KOPT-K1 (cell line): ENCODE data around the gene HTR3C.
"Not testable (repeated sequence)": the region's sequence is repeated elsewhere in the genome, so short reads cannot be mapped to it uniquely, and the experiment has no call there.

Experiments
- H3K27ac ChIP-seq: fragments of 200-600 bp; sonication (generic); 2 replicates; pipeline ENCODE4 v1.5.1; 2016; ENCODE audit warnings: antibody characterized with exemption, mild to moderate bottlenecking, low read depth, low read length; ENCODE audit not compliant: poor library complexity, severe bottlenecking
- H3K36me3 ChIP-seq: fragments of 200-600 bp; sonication (generic); 2 replicates; pipeline ENCODE4 v1.5.1; 2017; ENCODE audit warnings: antibody characterized with exemption, mild to moderate bottlenecking, low read length, moderate library complexity; ENCODE audit not compliant: insufficient read depth
- H3K9me3 ChIP-seq: fragments of 200-600 bp; sonication (generic); 2 replicates; pipeline ENCODE4 v1.5.1; 2017; ENCODE audit warnings: antibody characterized with exemption, low read length, mild to moderate bottlenecking; ENCODE audit not compliant: insufficient read depth, poor library complexity, severe bottlenecking

HTR3C gene, protein sequence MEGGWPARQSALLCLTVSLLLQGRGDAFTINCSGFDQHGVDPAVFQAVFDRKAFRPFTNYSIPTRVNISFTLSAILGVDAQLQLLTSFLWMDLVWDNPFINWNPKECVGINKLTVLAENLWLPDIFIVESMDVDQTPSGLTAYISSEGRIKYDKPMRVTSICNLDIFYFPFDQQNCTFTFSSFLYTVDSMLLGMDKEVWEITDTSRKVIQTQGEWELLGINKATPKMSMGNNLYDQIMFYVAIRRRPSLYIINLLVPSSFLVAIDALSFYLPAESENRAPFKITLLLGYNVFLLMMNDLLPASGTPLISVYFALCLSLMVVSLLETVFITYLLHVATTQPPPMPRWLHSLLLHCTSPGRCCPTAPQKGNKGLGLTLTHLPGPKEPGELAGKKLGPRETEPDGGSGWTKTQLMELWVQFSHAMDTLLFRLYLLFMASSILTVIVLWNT

DNA sequence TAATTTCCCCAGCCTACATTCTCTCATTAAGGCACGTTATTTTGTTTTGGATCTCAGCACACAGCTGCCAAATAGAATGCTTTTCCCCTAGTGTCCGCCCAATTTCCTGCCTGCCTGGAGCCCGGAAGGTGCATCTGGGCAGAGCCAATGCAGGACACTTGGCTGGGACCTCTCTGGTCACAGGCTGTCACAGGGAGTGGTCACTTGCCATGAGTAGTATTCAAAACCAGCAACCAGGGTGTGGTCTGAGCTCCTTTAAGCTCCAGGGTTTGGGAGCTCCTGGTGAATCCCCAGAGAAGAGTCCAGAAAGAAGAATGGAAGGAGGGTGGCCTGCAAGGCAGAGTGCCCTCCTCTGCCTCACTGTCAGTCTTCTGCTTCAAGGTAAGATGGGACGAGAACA lies at the start of gene HTR3C:
Gene HTR3C (plus strand): TSS at position 281 of the 400 bp plus-strand sequence. CDS start 34 bp downstream, at position 315.
- Histone ChIP-seq H3K27ac (no peak within 1 kb of the TSS), H3K36me3 (no peaks in the 10 kb centered on the region), H3K9me3 (no peaks in the 10 kb centered on the region)

DNA sequence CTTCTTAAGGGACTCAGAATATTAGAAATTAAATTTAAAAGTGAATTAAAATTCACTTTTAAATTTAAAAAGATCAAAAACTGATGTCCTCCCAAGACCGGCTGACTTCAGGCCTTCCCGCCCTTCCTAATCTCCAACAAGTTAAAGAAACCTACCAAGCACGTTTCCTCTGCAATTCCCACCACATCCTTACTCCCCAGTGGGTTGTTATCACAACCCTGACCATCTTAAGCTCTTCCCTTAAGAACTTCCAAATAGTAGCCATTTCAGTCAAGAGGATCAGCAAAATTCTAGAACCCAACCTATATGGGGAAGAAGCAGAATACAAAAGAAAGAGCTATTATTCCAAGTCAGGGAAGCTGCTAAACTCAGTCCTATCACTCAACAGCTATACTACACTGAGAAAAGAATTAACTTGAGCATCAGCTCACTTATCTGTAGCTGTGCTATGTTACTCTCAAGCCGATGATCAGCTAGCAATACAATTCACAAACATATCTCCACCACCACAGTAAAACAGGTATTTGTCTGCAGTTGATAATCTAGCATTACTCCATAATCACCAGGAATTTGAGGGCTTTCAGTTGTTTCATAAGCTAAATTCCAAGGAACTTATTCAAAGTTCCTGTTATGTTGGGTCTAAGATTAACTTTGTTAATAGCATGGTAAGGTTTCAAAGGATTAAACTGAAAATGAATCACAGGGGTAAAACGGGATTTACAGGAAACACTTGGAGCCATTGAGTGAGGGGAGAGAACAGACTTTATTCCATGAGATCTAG lies 49.5 kb upstream of the HTR3C start:
- no peaks in the 10 kb centered on the region for H3K36me3 ChIP-seq
- no peak overlapping the region for H3K27ac ChIP-seq
- no peaks in the 10 kb centered on the region for H3K9me3 ChIP-seq

DNA sequence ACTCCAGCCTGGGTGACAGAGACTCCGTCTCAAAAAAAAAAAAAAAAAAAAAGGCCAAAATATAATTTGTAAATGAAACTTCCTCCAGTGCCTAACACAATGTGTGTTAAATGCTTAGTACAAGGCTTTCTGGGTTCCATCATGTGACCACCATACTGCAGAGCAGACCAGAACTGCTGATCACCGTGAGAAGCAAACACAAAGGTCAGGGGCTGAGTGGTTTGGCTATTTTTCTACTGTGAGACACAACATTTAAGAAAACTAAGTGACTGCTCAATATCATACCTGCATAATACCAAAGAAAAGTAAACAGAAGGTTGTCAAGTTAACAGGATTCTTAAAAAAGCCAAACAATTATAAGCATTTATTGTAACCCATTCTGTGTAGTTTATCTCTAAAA lies 48.4 kb upstream of the HTR3C start:
- Histone ChIP-seq H3K9me3 (no peaks in the 10 kb centered on the region), H3K27ac (no peak overlapping the region), H3K36me3 (no peaks in the 10 kb centered on the region)

GRCh38 chr3:184005941-184006507 lies 46.8 kb upstream of the HTR3C start:
- no peaks in the 10 kb centered on the region for H3K9me3 ChIP-seq
- H3K36me3 ChIP-seq: no peaks in the 10 kb centered on the region
- no peak overlapping the region for H3K27ac ChIP-seq

DNA sequence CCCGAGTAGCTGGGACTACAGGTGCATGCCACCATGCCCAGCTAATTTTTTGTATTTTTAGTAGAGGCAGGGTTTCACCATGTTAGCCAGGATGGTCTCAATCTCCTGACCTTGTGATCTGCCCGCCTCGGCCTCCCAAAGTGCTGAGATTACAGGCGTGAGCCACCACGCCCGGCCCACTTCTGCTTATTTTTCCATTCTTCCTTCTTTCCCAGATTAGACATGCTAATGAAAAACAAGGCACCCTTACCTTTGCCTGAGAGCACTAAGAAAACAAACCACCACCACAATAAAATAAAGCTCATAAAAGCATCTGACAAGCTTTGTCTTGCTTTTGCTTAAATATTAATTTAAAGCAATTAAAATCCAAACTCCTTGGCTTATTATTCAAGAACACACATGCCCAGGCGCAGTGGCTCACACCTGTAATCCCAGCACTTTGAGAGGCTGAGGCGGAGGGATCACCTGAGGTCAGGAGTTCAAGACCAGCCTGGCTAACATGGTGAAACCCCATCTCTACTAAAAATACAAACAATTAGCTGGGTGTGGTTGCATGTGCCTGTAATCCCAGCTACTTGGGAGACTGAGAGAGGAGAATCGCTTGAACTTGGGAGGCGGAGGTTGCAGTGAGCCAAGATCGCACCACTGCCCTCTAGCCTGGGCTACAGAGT lies 45.6 kb upstream of the HTR3C start:
- not testable (repeated sequence) for H3K36me3 ChIP-seq, H3K9me3 ChIP-seq, H3K27ac ChIP-seq

DNA sequence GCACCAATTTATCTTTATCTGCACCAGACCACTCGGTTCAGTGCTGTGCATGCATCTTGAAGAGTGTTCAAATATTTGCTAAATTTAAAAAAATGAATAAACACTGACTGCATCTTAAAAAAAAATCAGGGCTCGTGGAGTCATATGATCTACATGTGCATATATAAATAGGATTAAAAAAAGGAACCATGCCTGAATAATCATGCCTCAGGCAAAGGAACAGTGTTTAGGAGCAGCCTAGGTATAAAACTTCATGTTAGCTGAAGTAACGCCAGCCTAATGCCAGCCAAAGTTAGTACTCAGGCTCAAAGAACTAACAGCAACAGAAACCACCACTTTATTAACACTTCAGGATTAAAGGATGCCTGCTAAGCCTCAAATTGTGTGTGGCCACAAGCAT lies 44.7 kb upstream of the HTR3C start:
- H3K9me3 ChIP-seq: no peaks in the 10 kb centered on the region
- H3K36me3 ChIP-seq: no peaks in the 10 kb centered on the region
- H3K27ac ChIP-seq: no peak overlapping the region

- Histone ChIP-seq H3K27ac (no peak overlapping the region), H3K36me3 (0 out of 2 replicates have a peak, but pooled peaks cover 4% of the 10 kb centered on the region)
Measured at GRCh38 chr3:184011230-184011876, 41.5 kb upstream of the HTR3C start.

GRCh38 chr3:184011937-184012889 lies 40.6 kb upstream of the HTR3C start:
- H3K27ac ChIP-seq: no peak overlapping the region
- no peaks in the 10 kb centered on the region for H3K9me3 ChIP-seq
- 0 out of 2 replicates have a peak, but pooled peaks cover 4% of the 10 kb centered on the region for H3K36me3 ChIP-seq

More at GRCh38 chr3:184011230-184011876, 41.5 kb upstream of the HTR3C start:
- H3K9me3 ChIP-seq: no peaks in the 10 kb centered on the region

DNA sequence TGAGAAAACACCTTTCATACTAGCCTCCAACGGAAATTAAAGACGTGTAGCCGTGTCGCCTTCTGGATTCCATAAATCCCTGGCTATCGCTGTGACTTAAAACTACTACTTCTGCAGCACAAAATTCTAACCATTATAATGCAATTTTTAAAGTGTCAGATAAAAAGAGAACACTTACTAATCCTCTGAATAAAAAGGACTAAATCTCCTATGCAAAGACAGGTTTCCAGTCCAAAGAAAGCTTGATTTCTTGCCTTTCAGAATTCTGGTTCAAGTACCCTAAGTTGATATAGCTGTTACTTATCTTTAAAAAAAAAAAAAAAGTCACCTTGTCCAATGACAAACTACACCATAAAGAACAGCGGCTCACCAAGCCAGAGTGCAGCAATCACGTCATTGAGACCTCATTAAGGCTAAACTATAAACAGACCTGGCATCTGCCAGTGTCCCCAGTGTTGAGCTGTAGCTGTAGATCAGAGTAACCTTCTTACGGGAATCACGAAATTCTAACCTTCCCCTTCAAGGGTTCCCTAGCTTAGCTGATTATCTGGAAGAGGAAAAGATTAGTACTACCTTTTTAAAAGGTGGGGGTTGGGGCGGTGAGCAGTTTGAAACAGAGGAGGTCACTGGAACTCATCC lies 37.3 kb upstream of the HTR3C start:
- Histone ChIP-seq H3K36me3 (0 out of 2 replicates have a peak, but pooled peaks cover 4% of the 10 kb centered on the region), H3K27ac (no peak overlapping the region), H3K9me3 (no peaks in the 10 kb centered on the region)

DNA sequence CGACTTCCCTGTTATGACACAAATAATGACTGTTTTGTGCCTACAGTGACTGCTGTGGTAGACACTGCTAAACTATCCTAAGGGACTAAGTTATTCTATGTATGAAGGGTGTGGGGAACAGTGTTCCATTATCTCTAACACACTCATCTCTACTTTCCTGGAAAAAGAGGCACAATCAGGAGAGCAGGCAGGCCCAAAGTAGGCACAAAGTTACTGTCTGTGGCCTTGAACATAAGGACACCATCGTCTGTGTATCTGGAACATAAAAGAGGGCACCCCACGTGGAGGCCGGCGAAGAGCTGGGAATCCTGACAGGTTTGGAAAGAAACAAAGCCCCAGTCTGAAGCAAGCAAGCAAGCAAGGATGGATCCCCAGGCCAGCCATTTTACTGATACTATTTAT lies 36.7 kb upstream of the HTR3C start:
- H3K36me3 ChIP-seq: 0 out of 2 replicates have a peak, but pooled peaks cover 4% of the 10 kb centered on the region
- H3K9me3 ChIP-seq: no peaks in the 10 kb centered on the region
- no peak overlapping the region for H3K27ac ChIP-seq

- Histone ChIP-seq H3K27ac (peak overlapping the region; percentile 40), H3K9me3 (no peaks in the 10 kb centered on the region), H3K36me3 (0 out of 2 replicates have a peak, but pooled peaks cover 4% of the 10 kb centered on the region)
Measured at GRCh38 chr3:184016811-184017671, 35.8 kb upstream of the HTR3C start.

GRCh38 chr3:184017672-184018423 lies 35.0 kb upstream of the HTR3C start, which contains the start of gene ABCC5:
TSS of gene ABCC5 (minus strand) at chr3:184017884. CDS start at chr3:184014392, 3,492 bp downstream.
- peak within 1 kb of the TSS; percentile 40 for H3K27ac ChIP-seq
- H3K9me3 ChIP-seq: no peaks in the 10 kb centered on the region
- H3K36me3 ChIP-seq: 0 out of 2 replicates have a peak, but pooled peaks cover 4% of the 10 kb centered on the region
